Stimulated activated CD8-positive, alpha-beta memory T cell treated with anti-CD3 and anti-CD28 coated beads, Interleukin-15, amount 100 ng/mL, for 48 hours (primary cell): ENCODE measurements around the gene CTNNAL1.

Experiments used
- DNase-seq, 2 donors: peaks; one replicate each; pipeline ENCODE4 v3.0.0-alpha.2; 2020; ENCODE audit warnings: low read depth in 2 of 2

Gene CTNNAL1

GRCh38 chr9:109028457-109028856 lies 15.2 kb upstream of the CTNNAL1 start:
- DNase-seq = no peak

GRCh38 chr9:109027176-109027575 lies 13.9 kb upstream of the CTNNAL1 start:
- DNase-seq = no peak

GRCh38 chr9:109026306-109026705 lies 13.0 kb upstream of the CTNNAL1 start:
- no peak for DNase-seq

- DNase-seq = no peak
Observed at GRCh38 chr9:109022873-109023272, 9.6 kb upstream of the CTNNAL1 start.

- DNase-seq = no peak
Observed at GRCh38 chr9:109020581-109021511, 7.5 kb upstream of the CTNNAL1 start.

GRCh38 chr9:109020113-109020512 lies 6.8 kb upstream of the CTNNAL1 start:
- no peak for DNase-seq

- DNase-seq = no peak
Observed at GRCh38 chr9:109019420-109019819, 6.1 kb upstream of the CTNNAL1 start.

GRCh38 chr9:109017493-109017892 lies 4.2 kb upstream of the CTNNAL1 start:
- no peak for DNase-seq

GRCh38 chr9:109017061-109017460 lies 3.8 kb upstream of the CTNNAL1 start:
- DNase-seq = no peak

GRCh38 chr9:109016132-109016531 lies 2.8 kb upstream of the CTNNAL1 start:
- no peak for DNase-seq

- no peak for DNase-seq
Observed at GRCh38 chr9:109014608-109015280, 1.4 kb upstream of the CTNNAL1 start.

- no peak for DNase-seq
Observed at GRCh38 chr9:109013679-109014607, 644 bp upstream of the CTNNAL1 start.

GRCh38 chr9:109012009-109012875 lies 1.1 kb downstream of the CTNNAL1 start:
- DNase-seq = peak; percentile 29 to 38

- DNase-seq = no peak
Observed at GRCh38 chr9:109011231-109011671, 2.0 kb downstream of the CTNNAL1 start.

- DNase-seq = peak; percentile 42 to 61
Observed at GRCh38 chr9:109010746-109011145, 2.6 kb downstream of the CTNNAL1 start.

GRCh38 chr9:109005678-109006077 lies 7.6 kb downstream of the CTNNAL1 start:
- DNase-seq = no peak

GRCh38 chr9:109003116-109003515 lies 10.2 kb downstream of the CTNNAL1 start:
- DNase-seq = no peak

GRCh38 chr9:109002141-109002540 lies 11.2 kb downstream of the CTNNAL1 start:
- DNase-seq = no peak

- DNase-seq = no peak
Observed at GRCh38 chr9:109001275-109001676, 12.0 kb downstream of the CTNNAL1 start.

GRCh38 chr9:108997112-108997511 lies 16.2 kb downstream of the CTNNAL1 start:
- DNase-seq = no peak

GRCh38 chr9:108996643-108997042 lies 16.7 kb downstream of the CTNNAL1 start:
- no peak for DNase-seq
